ENCODE measurements around the gene TMC2. TPM values are rescaled to one million over a fixed set of nuclear protein-coding genes. Genes with fewer than 3 reads are reported as not detected.

Gene TMC2
- total RNA-seq, 1 donor from 2014 or later: not detected

- Mint-ChIP-seq H3K4me1 (ENCODE audit: unreplicated experiment) (no peaks in the 10 kb centered on the region), H3K9me3 (ENCODE audit: unreplicated experiment) (no peaks in the 10 kb centered on the region), H3K27me3 (ENCODE audit: unreplicated experiment) (no peaks in the 10 kb centered on the region), H3K4me3 (ENCODE audit: unreplicated experiment) (no peak overlapping the region), H3K27ac (ENCODE audit: unreplicated experiment) (no peak overlapping the region), H3K36me3 (ENCODE audit: low read depth, unreplicated experiment) (no peaks in the 10 kb centered on the region)
- TF ChIP-seq, protein P1, sequence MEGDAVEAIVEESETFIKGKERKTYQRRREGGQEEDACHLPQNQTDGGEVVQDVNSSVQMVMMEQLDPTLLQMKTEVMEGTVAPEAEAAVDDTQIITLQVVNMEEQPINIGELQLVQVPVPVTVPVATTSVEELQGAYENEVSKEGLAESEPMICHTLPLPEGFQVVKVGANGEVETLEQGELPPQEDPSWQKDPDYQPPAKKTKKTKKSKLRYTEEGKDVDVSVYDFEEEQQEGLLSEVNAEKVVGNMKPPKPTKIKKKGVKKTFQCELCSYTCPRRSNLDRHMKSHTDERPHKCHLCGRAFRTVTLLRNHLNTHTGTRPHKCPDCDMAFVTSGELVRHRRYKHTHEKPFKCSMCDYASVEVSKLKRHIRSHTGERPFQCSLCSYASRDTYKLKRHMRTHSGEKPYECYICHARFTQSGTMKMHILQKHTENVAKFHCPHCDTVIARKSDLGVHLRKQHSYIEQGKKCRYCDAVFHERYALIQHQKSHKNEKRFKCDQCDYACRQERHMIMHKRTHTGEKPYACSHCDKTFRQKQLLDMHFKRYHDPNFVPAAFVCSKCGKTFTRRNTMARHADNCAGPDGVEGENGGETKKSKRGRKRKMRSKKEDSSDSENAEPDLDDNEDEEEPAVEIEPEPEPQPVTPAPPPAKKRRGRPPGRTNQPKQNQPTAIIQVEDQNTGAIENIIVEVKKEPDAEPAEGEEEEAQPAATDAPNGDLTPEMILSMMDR (IDR thresholded peaks at IDR 0.05; ENCODE audit: unreplicated experiment): no peak
- DNase-seq (ENCODE audit: low spot score): no peak
Measured at GRCh38 chr20:2575682-2576081, 39.3 kb downstream of the TMC2 start.

- TF ChIP-seq, protein P1 (IDR thresholded peaks at IDR 0.05; ENCODE audit: unreplicated experiment): no peak
- no peaks in the 10 kb centered on the region for H3K4me1 Mint-ChIP-seq (ENCODE audit: unreplicated experiment)
- no peaks in the 10 kb centered on the region for H3K27me3 Mint-ChIP-seq (ENCODE audit: unreplicated experiment)
- no peaks in the 10 kb centered on the region for H3K9me3 Mint-ChIP-seq (ENCODE audit: unreplicated experiment)
- DNase-seq (ENCODE audit: low spot score): no peak
- H3K27ac Mint-ChIP-seq (ENCODE audit: unreplicated experiment): no peak overlapping the region
- no peaks in the 10 kb centered on the region for H3K36me3 Mint-ChIP-seq (ENCODE audit: low read depth, unreplicated experiment)
- no peak overlapping the region for H3K4me3 Mint-ChIP-seq (ENCODE audit: unreplicated experiment)
Measured at GRCh38 chr20:2576317-2576727, 39.9 kb downstream of the TMC2 start.

DNA sequence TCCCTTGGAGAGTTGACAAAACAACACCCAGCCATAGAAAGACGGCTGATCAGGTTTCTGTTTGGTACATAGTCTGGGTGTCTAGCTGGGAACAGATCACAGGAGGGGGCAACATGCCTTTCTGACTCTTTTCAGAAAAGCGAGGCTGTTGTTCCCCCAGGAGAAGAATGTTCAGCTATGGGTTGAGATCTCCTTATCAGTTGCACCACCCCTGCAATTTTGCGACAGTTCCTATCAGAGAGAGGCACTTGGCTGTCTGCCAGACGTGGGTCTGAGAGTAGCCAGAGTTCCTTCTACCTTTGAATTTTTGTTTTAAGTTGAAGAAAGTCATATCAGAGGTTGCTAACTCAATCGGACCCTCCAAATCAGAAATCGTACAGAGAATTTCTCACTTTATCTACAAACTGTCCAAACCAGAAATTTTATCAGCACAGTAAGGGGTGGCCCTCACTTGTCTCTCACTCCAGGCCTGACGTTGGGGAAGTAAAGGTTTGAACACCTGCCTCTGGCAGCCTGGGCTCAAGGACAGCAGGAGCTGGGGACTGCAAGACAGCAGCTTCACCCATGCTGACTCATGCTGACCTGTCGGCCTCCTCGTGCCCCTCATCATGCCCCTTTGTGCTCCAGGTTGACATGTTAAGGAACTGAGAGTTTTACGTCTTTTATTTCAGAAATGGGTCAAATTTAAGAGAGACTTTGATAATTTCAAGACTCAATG lies 42.3 kb downstream of the TMC2 start:
- Mint-ChIP-seq H3K4me3 (ENCODE audit: unreplicated experiment) (no peak overlapping the region), H3K9me3 (ENCODE audit: unreplicated experiment) (no peaks in the 10 kb centered on the region), H3K4me1 (ENCODE audit: unreplicated experiment) (no peaks in the 10 kb centered on the region), H3K27me3 (ENCODE audit: unreplicated experiment) (no peaks in the 10 kb centered on the region), H3K27ac (ENCODE audit: unreplicated experiment) (no peak overlapping the region), H3K36me3 (ENCODE audit: low read depth, unreplicated experiment) (no peaks in the 10 kb centered on the region)
- TF ChIP-seq, protein P1 (IDR thresholded peaks at IDR 0.05; ENCODE audit: unreplicated experiment): no peak
- DNase-seq (ENCODE audit: low spot score): no peak

DNA sequence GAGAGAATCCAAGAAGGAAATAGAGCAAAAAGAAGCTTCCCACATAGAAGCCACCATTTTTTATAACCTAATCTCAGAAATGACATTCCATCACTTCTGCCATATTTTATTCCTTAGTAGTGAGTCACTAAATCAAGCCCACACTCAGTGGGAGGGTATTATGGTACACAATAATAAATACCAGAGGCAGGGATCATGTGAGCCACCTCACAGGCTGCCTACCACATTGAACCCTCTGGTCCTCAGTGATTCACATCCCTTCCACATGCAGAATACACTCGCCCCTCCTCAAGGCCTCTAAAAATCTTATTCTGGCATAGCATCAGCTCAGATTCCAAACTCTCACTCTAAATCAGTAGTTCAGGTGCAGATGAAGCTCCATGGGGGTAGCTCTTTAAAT lies 49.4 kb downstream of the TMC2 start:
- Mint-ChIP-seq H3K36me3 (ENCODE audit: low read depth, unreplicated experiment) (no peaks in the 10 kb centered on the region), H3K9me3 (ENCODE audit: unreplicated experiment) (no peaks in the 10 kb centered on the region), H3K27ac (ENCODE audit: unreplicated experiment) (no peak overlapping the region), H3K4me1 (ENCODE audit: unreplicated experiment) (no peaks in the 10 kb centered on the region), H3K4me3 (ENCODE audit: unreplicated experiment) (no peak overlapping the region), H3K27me3 (ENCODE audit: unreplicated experiment) (no peaks in the 10 kb centered on the region)
- TF ChIP-seq, protein P1 (IDR thresholded peaks at IDR 0.05; ENCODE audit: unreplicated experiment): no peak
- no peak for DNase-seq (ENCODE audit: low spot score)

DNA sequence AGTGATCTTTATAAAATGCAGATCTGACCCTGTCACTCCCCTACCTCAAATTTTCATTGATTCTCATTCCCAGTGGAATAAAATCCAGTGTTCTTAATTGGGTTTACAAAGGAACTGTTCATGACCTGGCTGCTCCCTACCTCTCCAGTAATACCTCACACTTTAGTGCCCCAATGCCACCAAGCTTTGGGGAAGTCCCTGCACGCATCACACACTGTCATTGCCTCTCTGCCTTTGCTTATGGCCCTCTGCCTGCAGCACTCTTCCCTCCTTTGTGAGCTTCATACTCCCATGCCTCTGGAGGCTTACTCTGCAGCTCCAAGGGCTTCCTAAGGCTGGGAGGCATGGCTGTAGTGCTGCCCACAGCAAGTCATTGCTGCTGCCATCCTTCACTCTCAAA lies 57.4 kb downstream of the TMC2 start:
- TF ChIP-seq, protein P1 (IDR thresholded peaks at IDR 0.05; ENCODE audit: unreplicated experiment): no peak
- no peaks in the 10 kb centered on the region for H3K9me3 Mint-ChIP-seq (ENCODE audit: unreplicated experiment)
- H3K36me3 Mint-ChIP-seq (ENCODE audit: low read depth, unreplicated experiment): no peaks in the 10 kb centered on the region
- no peak overlapping the region for H3K4me3 Mint-ChIP-seq (ENCODE audit: unreplicated experiment)
- no peaks in the 10 kb centered on the region for H3K27me3 Mint-ChIP-seq (ENCODE audit: unreplicated experiment)
- H3K4me1 Mint-ChIP-seq (ENCODE audit: unreplicated experiment): no peaks in the 10 kb centered on the region
- no peak overlapping the region for H3K27ac Mint-ChIP-seq (ENCODE audit: unreplicated experiment)
- DNase-seq (ENCODE audit: low spot score): no peak

Data from endothelial cell (in vitro differentiated cells).